ENCODE results near the gene FAM161B. TPM values are rescaled to one million over a fixed set of nuclear protein-coding genes. Genes with fewer than 3 reads are reported as not detected.

FAM161B gene
- total and polyA plus RNA-seq, 2 of the 13 experiments (the other 11 are each of a cell fraction or from before 2014, with no cell fraction given), result 1.6 to 2.0 TPM

DNA sequence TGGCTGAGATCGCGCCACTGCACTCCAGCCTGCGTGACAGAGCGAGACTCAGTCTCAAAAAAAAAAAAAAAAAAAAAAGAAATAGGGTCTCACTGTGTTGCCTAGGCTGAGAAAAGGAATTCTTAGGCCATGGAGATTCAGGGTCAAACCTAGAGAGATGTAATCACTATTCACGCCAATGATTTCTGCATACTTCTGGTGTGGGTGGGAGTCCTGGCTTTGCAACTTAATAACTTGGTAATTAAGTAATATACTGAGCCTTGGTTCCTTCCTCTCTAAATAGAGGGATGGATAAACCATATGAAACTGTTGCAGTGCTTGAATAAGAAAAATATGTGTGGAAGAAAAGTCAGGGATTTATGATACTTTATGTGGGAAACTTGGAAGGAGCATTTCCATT, 60.5 kb downstream of the FAM161B start (continued):
- TF ChIP-seq, protein P1, sequence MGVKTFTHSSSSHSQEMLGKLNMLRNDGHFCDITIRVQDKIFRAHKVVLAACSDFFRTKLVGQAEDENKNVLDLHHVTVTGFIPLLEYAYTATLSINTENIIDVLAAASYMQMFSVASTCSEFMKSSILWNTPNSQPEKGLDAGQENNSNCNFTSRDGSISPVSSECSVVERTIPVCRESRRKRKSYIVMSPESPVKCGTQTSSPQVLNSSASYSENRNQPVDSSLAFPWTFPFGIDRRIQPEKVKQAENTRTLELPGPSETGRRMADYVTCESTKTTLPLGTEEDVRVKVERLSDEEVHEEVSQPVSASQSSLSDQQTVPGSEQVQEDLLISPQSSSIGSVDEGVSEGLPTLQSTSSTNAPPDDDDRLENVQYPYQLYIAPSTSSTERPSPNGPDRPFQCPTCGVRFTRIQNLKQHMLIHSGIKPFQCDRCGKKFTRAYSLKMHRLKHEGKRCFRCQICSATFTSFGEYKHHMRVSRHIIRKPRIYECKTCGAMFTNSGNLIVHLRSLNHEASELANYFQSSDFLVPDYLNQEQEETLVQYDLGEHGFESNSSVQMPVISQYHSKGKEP (CRISPR knock-in tag; IDR thresholded peaks at IDR 0.05), result no peak
- TF ChIP-seq MIER2 (CRISPR knock-in tag; IDR thresholded peaks at IDR 0.05), result no peak

DNA sequence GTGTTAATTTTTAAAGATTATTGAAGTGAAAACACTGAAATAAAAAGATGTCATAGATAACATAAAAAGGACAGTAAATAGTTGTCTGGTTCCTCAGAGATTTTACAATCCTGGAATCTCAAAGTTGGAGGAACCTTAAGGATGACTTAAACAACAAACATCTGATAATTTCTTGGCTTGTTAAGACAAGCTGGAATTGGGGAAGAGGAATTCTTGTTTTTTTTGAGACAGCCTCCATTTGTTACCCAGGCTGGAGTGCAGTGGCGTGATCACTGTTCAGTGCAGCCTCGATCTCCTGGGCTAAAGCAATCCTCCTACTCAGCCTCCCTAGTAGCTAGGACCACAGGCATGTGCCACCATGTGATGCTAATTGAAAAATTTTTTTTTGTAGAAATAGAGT, 60.9 kb downstream of the FAM161B start:
- no peak for FAIRE-seq
- TF ChIP-seq NAIF1 (CRISPR knock-in tag; IDR thresholded peaks at IDR 0.05; ENCODE audit: borderline replicate concordance) (no peak), ZC3H13 (CRISPR knock-in tag; IDR thresholded peaks at IDR 0.05) (no peak), STAG1 (CRISPR knock-in tag; IDR thresholded peaks at IDR 0.05) (no peak), NFRKB (IDR thresholded peaks at IDR 0.05) (no peak), ZZZ3 (CRISPR knock-in tag; IDR thresholded peaks at IDR 0.05; ENCODE audit: borderline replicate concordance) (no peak)
- TF ChIP-seq, protein P2, sequence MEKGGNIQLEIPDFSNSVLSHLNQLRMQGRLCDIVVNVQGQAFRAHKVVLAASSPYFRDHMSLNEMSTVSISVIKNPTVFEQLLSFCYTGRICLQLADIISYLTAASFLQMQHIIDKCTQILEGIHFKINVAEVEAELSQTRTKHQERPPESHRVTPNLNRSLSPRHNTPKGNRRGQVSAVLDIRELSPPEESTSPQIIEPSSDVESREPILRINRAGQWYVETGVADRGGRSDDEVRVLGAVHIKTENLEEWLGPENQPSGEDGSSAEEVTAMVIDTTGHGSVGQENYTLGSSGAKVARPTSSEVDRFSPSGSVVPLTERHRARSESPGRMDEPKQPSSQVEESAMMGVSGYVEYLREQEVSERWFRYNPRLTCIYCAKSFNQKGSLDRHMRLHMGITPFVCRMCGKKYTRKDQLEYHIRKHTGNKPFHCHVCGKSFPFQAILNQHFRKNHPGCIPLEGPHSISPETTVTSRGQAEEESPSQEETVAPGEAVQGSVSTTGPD (CRISPR knock-in tag; IDR thresholded peaks at IDR 0.05), result no peak
- peaks cover 3 to 15% of the 10 kb centered on the region in 2 experiments; a peak in 4 of 5 replicates for H3K36me3 ChIP-seq (replicated peaks in 1 of 2; ENCODE audit: control insufficient read depth in 1 of 2, insufficient read depth in 2 of 2, low read length in 2 of 2)
- H3K4me2 ChIP-seq (ENCODE audit: low read depth, low read length), result peak overlapping the region; percentile 87
- POLR2A ChIA-PET, result no interaction called here
- H4K20me1 ChIP-seq (ENCODE audit: insufficient read depth, low read length), result 0 out of 2 replicates have a peak, but pooled peaks cover 8% of the 10 kb centered on the region
- H3K9ac ChIP-seq (ENCODE audit: insufficient read depth, low read depth, low read length), result no peak overlapping the region
- H3K4me1 ChIP-seq (ENCODE audit: insufficient read depth, low read length), result peaks cover 35% of the 10 kb centered on the region
- H3K27me3 ChIP-seq (ENCODE audit: control insufficient read depth in 1 of 2, insufficient read depth in 2 of 2, low read length in 2 of 2), result no peaks in the 10 kb centered on the region
- H3K4me3 ChIP-seq (replicated peaks in 1 of 3; ENCODE audit: insufficient read depth in 1 of 3, low read depth in 2 of 3, low read length in 3 of 3), result peak overlapping the region in 2 of 3 experiments; percentile 90 to 99; a peak in 2 of 6 replicates
- intact Hi-C loops (cut with micrococcal nuclease; ENCODE audit: unreplicated experiment), result loop anchor here (5.0 kb wide), 1 partner anchor 52 kb away; no protein-coding TSS in a partner anchor
- 92% methylated on average over 2 of the region's 2 CpGs for WGBS (ENCODE audit: low lambda C conversion rate)
- no peak for DNase-seq (ENCODE audit: low spot score)
- in situ Hi-C loops (cut with HindIII; ENCODE audit: extremely low pct_ligation_motif_present, low pct_unique_long_range_greater_than_20kb), result no loop called here
- H2AFZ ChIP-seq (ENCODE audit: low read length), result no peak overlapping the region
- BruUV-seq (replicated peaks), result no TSS peak
- no peak overlapping the region for H3K27ac ChIP-seq (ENCODE audit: extremely low read length, insufficient read depth, low read length)
- no peaks in the 10 kb centered on the region for H3K9me3 ChIP-seq (ENCODE audit: low read length)
- CTCF ChIA-PET (ENCODE audit: low intra/inter-chr PET ratio, low total read pairs), result no interaction called here
- ATAC-seq, result no peak
- peaks cover 58% of the 10 kb centered on the region for H3K79me2 ChIP-seq (ENCODE audit: insufficient read depth, low read length)

Measured in HepG2 (cell line).